Ovary (tissue), 3 donors: Measurements from ENCODE around the gene GLI3.

Source experiments
- POLR2A ChIP-seq: fragments of 450-650 bp; IDR thresholded peaks from one replicate; pipeline ENCODE4 v1.6.1; 2017; ENCODE audit warnings: antibody characterized with exemption, mild to moderate bottlenecking, moderate library complexity
- TF ChIP-seq, protein P1 (sequence below), 3 donors: fragments of 450-650 bp in 2 of 3; fragments of 200-600 bp in 1 of 3; IDR thresholded peaks; one replicate each; pipeline versions ENCODE4 v1.5.1 to v1.8.0; 2016 to 2022; ENCODE audit warnings: antibody characterized with exemption in 3 of 3, mild to moderate bottlenecking in 1 of 3
- donor health status: DM: no; HTN: no; CAD: no.

GRCh38 chr7:42217548-42217947 is 19.5 kb downstream of the GLI3 start:
- TF ChIP-seq, protein P1, sequence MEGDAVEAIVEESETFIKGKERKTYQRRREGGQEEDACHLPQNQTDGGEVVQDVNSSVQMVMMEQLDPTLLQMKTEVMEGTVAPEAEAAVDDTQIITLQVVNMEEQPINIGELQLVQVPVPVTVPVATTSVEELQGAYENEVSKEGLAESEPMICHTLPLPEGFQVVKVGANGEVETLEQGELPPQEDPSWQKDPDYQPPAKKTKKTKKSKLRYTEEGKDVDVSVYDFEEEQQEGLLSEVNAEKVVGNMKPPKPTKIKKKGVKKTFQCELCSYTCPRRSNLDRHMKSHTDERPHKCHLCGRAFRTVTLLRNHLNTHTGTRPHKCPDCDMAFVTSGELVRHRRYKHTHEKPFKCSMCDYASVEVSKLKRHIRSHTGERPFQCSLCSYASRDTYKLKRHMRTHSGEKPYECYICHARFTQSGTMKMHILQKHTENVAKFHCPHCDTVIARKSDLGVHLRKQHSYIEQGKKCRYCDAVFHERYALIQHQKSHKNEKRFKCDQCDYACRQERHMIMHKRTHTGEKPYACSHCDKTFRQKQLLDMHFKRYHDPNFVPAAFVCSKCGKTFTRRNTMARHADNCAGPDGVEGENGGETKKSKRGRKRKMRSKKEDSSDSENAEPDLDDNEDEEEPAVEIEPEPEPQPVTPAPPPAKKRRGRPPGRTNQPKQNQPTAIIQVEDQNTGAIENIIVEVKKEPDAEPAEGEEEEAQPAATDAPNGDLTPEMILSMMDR (IDR thresholded peaks at IDR 0.05), result no peak
- no peak for TF ChIP-seq POLR2A
